ENCODE data around the gene ADAMTSL1. TPM values are rescaled to one million over a fixed set of nuclear protein-coding genes. Genes with fewer than 3 reads are reported as not detected.

ADAMTSL1 gene
- total RNA-seq, 1 experiment from 2014 or later: 0.94 TPM

DNA sequence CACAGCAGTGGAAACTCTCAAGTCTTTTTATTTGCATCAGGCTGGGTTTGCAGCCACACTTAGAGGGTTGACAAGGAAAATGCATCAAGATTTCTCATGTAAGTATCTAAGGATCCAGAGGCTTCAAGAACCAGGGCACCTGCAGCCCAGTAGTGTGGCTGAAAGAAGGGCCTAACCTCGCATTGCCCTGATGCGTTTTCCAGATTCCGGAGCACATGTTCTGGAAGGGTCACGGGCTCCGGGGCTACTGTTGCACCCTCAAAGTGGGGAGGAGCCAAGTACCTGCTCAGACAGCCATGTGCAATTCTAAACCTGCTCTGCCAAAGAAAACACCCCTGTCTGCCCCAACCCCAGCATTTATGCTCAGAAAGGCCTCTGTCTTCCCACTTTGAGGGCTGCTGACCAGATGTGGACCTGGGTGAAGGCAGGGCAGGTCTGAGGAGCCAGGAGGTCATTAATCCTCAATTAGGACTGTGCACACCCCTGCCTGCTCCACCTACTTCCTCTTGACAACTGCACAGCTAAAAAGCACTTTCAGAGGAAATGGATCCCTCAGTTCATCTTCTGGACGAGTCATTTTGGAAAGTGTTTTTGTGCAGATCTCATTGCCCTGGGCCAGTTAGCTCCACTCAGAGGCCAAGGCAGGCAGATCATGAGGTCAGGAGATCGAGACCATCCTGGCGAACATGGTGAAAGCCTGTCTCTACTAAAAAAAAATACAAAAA is 448.4 kb downstream of the ADAMTSL1 start:
- Mint-ChIP-seq H3K27me3 (ENCODE audit: low read depth) (no peaks in the 10 kb centered on the region), H3K27ac (no peak overlapping the region), H3K4me3 (no peak overlapping the region), H3K36me3 (no peaks in the 10 kb centered on the region), H3K9me3 (no peaks in the 10 kb centered on the region), H3K4me1 (0 out of 2 replicates have a peak, but pooled peaks cover 4% of the 10 kb centered on the region)
- ATAC-seq: no peak
- no peak for DNase-seq (ENCODE audit: low spot score)
- CTCF ChIA-PET: no interaction called here
- POLR2A ChIA-PET: no interaction called here
- TF ChIP-seq ATF1 (CRISPR knock-in tag; IDR thresholded peaks at IDR 0.05): no peak
- no peak for TF ChIP-seq ZNF138 (CRISPR knock-in tag; conservative IDR thresholded peaks at IDR 0.05)
- no peak for TF ChIP-seq ATF6 (CRISPR knock-in tag; IDR thresholded peaks at IDR 0.05)
- no peak for TF ChIP-seq SMAD4 (CRISPR knock-in tag; IDR thresholded peaks at IDR 0.05)
- TF ChIP-seq KAT7 (CRISPR knock-in tag; IDR thresholded peaks at IDR 0.05; ENCODE audit: borderline replicate concordance): no peak
- TF ChIP-seq, protein P1, sequence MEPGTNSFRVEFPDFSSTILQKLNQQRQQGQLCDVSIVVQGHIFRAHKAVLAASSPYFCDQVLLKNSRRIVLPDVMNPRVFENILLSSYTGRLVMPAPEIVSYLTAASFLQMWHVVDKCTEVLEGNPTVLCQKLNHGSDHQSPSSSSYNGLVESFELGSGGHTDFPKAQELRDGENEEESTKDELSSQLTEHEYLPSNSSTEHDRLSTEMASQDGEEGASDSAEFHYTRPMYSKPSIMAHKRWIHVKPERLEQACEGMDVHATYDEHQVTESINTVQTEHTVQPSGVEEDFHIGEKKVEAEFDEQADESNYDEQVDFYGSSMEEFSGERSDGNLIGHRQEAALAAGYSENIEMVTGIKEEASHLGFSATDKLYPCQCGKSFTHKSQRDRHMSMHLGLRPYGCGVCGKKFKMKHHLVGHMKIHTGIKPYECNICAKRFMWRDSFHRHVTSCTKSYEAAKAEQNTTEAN (CRISPR knock-in tag; IDR thresholded peaks at IDR 0.05): no peak
- TF ChIP-seq ZNF232 (CRISPR knock-in tag; IDR thresholded peaks at IDR 0.05): no peak
- TF ChIP-seq ZNF425 (CRISPR knock-in tag; conservative IDR thresholded peaks at IDR 0.05): no peak
- TF ChIP-seq ZNF219 (CRISPR knock-in tag; IDR thresholded peaks at IDR 0.05; ENCODE audit: borderline replicate concordance): no peak
- no peak for TF ChIP-seq ELF4 (CRISPR knock-in tag; IDR thresholded peaks at IDR 0.05; ENCODE audit: low read depth)
- no peak for TF ChIP-seq JAZF1 (CRISPR knock-in tag; IDR thresholded peaks at IDR 0.05)
- TF ChIP-seq RELA (CRISPR knock-in tag; IDR thresholded peaks at IDR 0.05; ENCODE audit: borderline replicate concordance): no peak
- TF ChIP-seq TEAD4 (CRISPR knock-in tag; IDR thresholded peaks at IDR 0.05): no peak
- TF ChIP-seq CDX4 (CRISPR knock-in tag; IDR thresholded peaks at IDR 0.05; ENCODE audit: borderline replicate concordance): no peak
- TF ChIP-seq, protein P2, sequence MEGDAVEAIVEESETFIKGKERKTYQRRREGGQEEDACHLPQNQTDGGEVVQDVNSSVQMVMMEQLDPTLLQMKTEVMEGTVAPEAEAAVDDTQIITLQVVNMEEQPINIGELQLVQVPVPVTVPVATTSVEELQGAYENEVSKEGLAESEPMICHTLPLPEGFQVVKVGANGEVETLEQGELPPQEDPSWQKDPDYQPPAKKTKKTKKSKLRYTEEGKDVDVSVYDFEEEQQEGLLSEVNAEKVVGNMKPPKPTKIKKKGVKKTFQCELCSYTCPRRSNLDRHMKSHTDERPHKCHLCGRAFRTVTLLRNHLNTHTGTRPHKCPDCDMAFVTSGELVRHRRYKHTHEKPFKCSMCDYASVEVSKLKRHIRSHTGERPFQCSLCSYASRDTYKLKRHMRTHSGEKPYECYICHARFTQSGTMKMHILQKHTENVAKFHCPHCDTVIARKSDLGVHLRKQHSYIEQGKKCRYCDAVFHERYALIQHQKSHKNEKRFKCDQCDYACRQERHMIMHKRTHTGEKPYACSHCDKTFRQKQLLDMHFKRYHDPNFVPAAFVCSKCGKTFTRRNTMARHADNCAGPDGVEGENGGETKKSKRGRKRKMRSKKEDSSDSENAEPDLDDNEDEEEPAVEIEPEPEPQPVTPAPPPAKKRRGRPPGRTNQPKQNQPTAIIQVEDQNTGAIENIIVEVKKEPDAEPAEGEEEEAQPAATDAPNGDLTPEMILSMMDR (IDR thresholded peaks at IDR 0.05): no peak
- TF ChIP-seq ZSCAN18 (CRISPR knock-in tag; IDR thresholded peaks at IDR 0.05): no peak
- TF ChIP-seq E2F5 (CRISPR knock-in tag; IDR thresholded peaks at IDR 0.05): no peak
